ENCODE data around the gene ARRDC5.

GRCh38 chr19:4935444-4935843 lies 32.7 kb upstream of the ARRDC5 start:
- TF ChIP-seq CTCF (IDR thresholded peaks at IDR 0.05; ENCODE audit: insufficient read depth, low read depth, low read length) (no peak), EZH2 (IDR thresholded peaks at IDR 0.05; ENCODE audit: insufficient read depth, low read length) (no peak)

Data from astrocyte (in vitro differentiated cells and primary cell).